Measurements from ENCODE around the gene GLIS1. TPM values are rescaled to one million over a fixed set of nuclear protein-coding genes. Genes with fewer than 3 reads are reported as not detected.
A peak's percentile ranks its signal among the peaks of the same experiment; 100 is the strongest.

GLIS1 gene
- total RNA-seq, 1 donor from 2014 or later: not detected

GRCh38 chr1:53685272-53686051, 53.5 kb downstream of the GLIS1 start:
- ATAC-seq (peak; percentile 23), DNase-seq (no peak)
- intact Hi-C loops (cut with micrococcal nuclease): no loop called here

GRCh38 chr1:53684741-53685140, 54.2 kb downstream of the GLIS1 start:
- ATAC-seq (no peak), DNase-seq (no peak)
- intact Hi-C loops (cut with micrococcal nuclease): no loop called here

- intact Hi-C loops (cut with micrococcal nuclease): no loop called here
- no peak for ATAC-seq
- no peak for DNase-seq
These were observed 54.8 kb downstream of the GLIS1 start for GRCh38 chr1:53683986-53684740.

- intact Hi-C loops (cut with micrococcal nuclease): no loop called here
- no peak for DNase-seq
- no peak for ATAC-seq
These were observed 56.1 kb downstream of the GLIS1 start for GRCh38 chr1:53682881-53683280.

- intact Hi-C loops (cut with micrococcal nuclease): no loop called here
- ATAC-seq (peak; percentile 33), DNase-seq (peak; percentile 55)
These were observed 56.8 kb downstream of the GLIS1 start for GRCh38 chr1:53681977-53682685.

- intact Hi-C loops (cut with micrococcal nuclease): no loop called here
- ATAC-seq: no peak
- DNase-seq: no peak
These were observed 57.5 kb downstream of the GLIS1 start for GRCh38 chr1:53681351-53681976.

GRCh38 chr1:53680868-53681267, 58.1 kb downstream of the GLIS1 start:
- DNase-seq: peak; percentile 12
- intact Hi-C loops (cut with micrococcal nuclease): no loop called here
- ATAC-seq: no peak

GRCh38 chr1:53678938-53679825, 59.8 kb downstream of the GLIS1 start:
- no peak for ATAC-seq
- intact Hi-C loops (cut with micrococcal nuclease): no loop called here

GRCh38 chr1:53678507-53678906, 60.5 kb downstream of the GLIS1 start:
- ATAC-seq (peak; percentile 83), DNase-seq (peak; percentile 53)
- intact Hi-C loops (cut with micrococcal nuclease): no loop called here

More at GRCh38 chr1:53678938-53679825, 59.8 kb downstream of the GLIS1 start:
- DNase-seq: no peak

- ATAC-seq (no peak), DNase-seq (no peak)
- intact Hi-C loops (cut with micrococcal nuclease): no loop called here
These were observed 60.9 kb downstream of the GLIS1 start for GRCh38 chr1:53678046-53678445.

- DNase-seq: no peak
- intact Hi-C loops (cut with micrococcal nuclease): no loop called here
- no peak for ATAC-seq
These were observed 61.5 kb downstream of the GLIS1 start for GRCh38 chr1:53677486-53677885.

GRCh38 chr1:53672785-53673184, 66.2 kb downstream of the GLIS1 start:
- intact Hi-C loops (cut with micrococcal nuclease): no loop called here
- DNase-seq (peak; percentile 54), ATAC-seq (peak; percentile 83)

- DNase-seq (no peak), ATAC-seq (no peak)
- intact Hi-C loops (cut with micrococcal nuclease): no loop called here
These were observed 66.7 kb downstream of the GLIS1 start for GRCh38 chr1:53672243-53672642.

GRCh38 chr1:53669621-53670191, 69.3 kb downstream of the GLIS1 start:
- ATAC-seq: peak; percentile 69
- peak; percentile 48 for DNase-seq
- intact Hi-C loops (cut with micrococcal nuclease): no loop called here

- no peak for ATAC-seq
- intact Hi-C loops (cut with micrococcal nuclease): no loop called here
These were observed 72.4 kb downstream of the GLIS1 start for GRCh38 chr1:53666566-53666965.

GRCh38 chr1:53665996-53666395, 73.0 kb downstream of the GLIS1 start:
- ATAC-seq: no peak
- no peak for DNase-seq
- intact Hi-C loops (cut with micrococcal nuclease): no loop called here

More at GRCh38 chr1:53666566-53666965, 72.4 kb downstream of the GLIS1 start:
- no peak for DNase-seq

GRCh38 chr1:53663529-53664300, 75.2 kb downstream of the GLIS1 start:
- no peak for ATAC-seq
- intact Hi-C loops (cut with micrococcal nuclease): no loop called here
- no peak for DNase-seq

All from left ventricle myocardium superior (tissue), 1 donor.